Measurements from ENCODE around the gene PCNX3. TPM values are rescaled to one million over a fixed set of nuclear protein-coding genes. Genes with fewer than 3 reads are reported as not detected.

Gene PCNX3
- total RNA-seq, 3 donors from 2014 or later = 13.4 to 21.0 (median 20.1) TPM

GRCh38 chr11:65606876-65607613 is 8.5 kb upstream of the PCNX3 start:
- intact Hi-C loops (cut with DNase I; ENCODE audit: low total_unique reads) = no loop called here
- Histone ChIP-seq H3K36me3 (no peaks in the 10 kb centered on the region), H3K27me3 (no peaks in the 10 kb centered on the region), H3K9me3 (no peaks in the 10 kb centered on the region), H3K27ac (peak overlapping the region; percentile 80 to 95), H3K4me1 (peaks cover 6 to 11% of the 10 kb centered on the region in 2 donors), H3K4me3 (peak overlapping the region; percentile 20 to 62 (median 38))
- peak; percentile 85 to 96 for DNase-seq (ENCODE audit: low spot score in 2 of 2)
- TF ChIP-seq CTCF (IDR thresholded peaks at IDR 0.05) (no peak), POLR2AphosphoS5 (IDR thresholded peaks at IDR 0.05) (peak in 2 of 3 donors; percentile 17 to 26)

GRCh38 chr11:65607614-65608426 is 7.8 kb upstream of the PCNX3 start:
- no peak for TF ChIP-seq POLR2A (IDR thresholded peaks at IDR 0.05)
- TF ChIP-seq POLR2AphosphoS5 (IDR thresholded peaks at IDR 0.05) = no peak
- no peak for TF ChIP-seq CTCF (IDR thresholded peaks at IDR 0.05)
- DNase-seq (ENCODE audit: low spot score in 2 of 2) = no peak
- H3K27me3 ChIP-seq = no peaks in the 10 kb centered on the region
- H3K27ac ChIP-seq = peak overlapping the region; percentile 29 to 95
- H3K4me3 ChIP-seq = peak overlapping the region; percentile 20 to 62 (median 38)
- no peaks in the 10 kb centered on the region for H3K9me3 ChIP-seq
- H3K4me1 ChIP-seq = peaks cover 11 to 19% of the 10 kb centered on the region in 2 donors
- intact Hi-C loops (cut with DNase I; ENCODE audit: low total_unique reads) = no loop called here
- no peaks in the 10 kb centered on the region for H3K36me3 ChIP-seq

- DNase-seq (ENCODE audit: low spot score in 2 of 2) = no peak
- H3K9me3 ChIP-seq = no peaks in the 10 kb centered on the region
- TF ChIP-seq CTCF (IDR thresholded peaks at IDR 0.05) = no peak
- no peaks in the 10 kb centered on the region for H3K36me3 ChIP-seq
- H3K27ac ChIP-seq = peak overlapping the region in 1 of 2 donors; percentile 97
- intact Hi-C loops (cut with DNase I; ENCODE audit: low total_unique reads) = no loop called here
- H3K4me3 ChIP-seq = no peak overlapping the region
- H3K4me1 ChIP-seq = peaks cover 12 to 25% of the 10 kb centered on the region in 2 donors
- H3K27me3 ChIP-seq = no peaks in the 10 kb centered on the region
Measured at GRCh38 chr11:65609229-65609628, 6.3 kb upstream of the PCNX3 start.

- Histone ChIP-seq H3K36me3 (no peaks in the 10 kb centered on the region), H3K27ac (peak overlapping the region in 1 of 2 donors; percentile 97), H3K4me1 (peaks cover 12 to 25% of the 10 kb centered on the region in 2 donors), H3K4me3 (no peak overlapping the region), H3K9me3 (no peaks in the 10 kb centered on the region), H3K27me3 (no peaks in the 10 kb centered on the region)
- TF ChIP-seq POLR2A (IDR thresholded peaks at IDR 0.05) (no peak), CTCF (IDR thresholded peaks at IDR 0.05) (no peak), POLR2AphosphoS5 (IDR thresholded peaks at IDR 0.05) (no peak)
- DNase-seq (ENCODE audit: low spot score in 2 of 2) = no peak
- intact Hi-C loops (cut with DNase I; ENCODE audit: low total_unique reads) = loop anchor here (5.0 kb wide), 1 partner anchor 32 kb away; the partner anchor contains the start of gene EHBP1L1
Measured at GRCh38 chr11:65609665-65610064, 5.9 kb upstream of the PCNX3 start.

- no peaks in the 10 kb centered on the region for H3K27me3 ChIP-seq
- H3K4me1 ChIP-seq = peaks cover 12 to 25% of the 10 kb centered on the region in 2 donors
- H3K36me3 ChIP-seq = no peaks in the 10 kb centered on the region
- no peak for TF ChIP-seq CTCF (IDR thresholded peaks at IDR 0.05)
- TF ChIP-seq POLR2AphosphoS5 (IDR thresholded peaks at IDR 0.05) = no peak
- no peak for TF ChIP-seq POLR2A (IDR thresholded peaks at IDR 0.05)
- no peak for DNase-seq (ENCODE audit: low spot score in 2 of 2)
- H3K4me3 ChIP-seq = peak overlapping the region; percentile 95 to 97 (median 97)
- peak overlapping the region; percentile 42 to 97 for H3K27ac ChIP-seq
- no peaks in the 10 kb centered on the region for H3K9me3 ChIP-seq
- intact Hi-C loops (cut with DNase I; ENCODE audit: low total_unique reads) = loop anchor here (5.0 kb wide), 1 partner anchor 33 kb away; the partner anchor contains the start of gene EHBP1L1
Measured at GRCh38 chr11:65610404-65610803, 5.2 kb upstream of the PCNX3 start.
